UCSD-AML1 (cell line): ENCODE data around the gene CCDC201.

Source experiments
- DNase-seq: peaks from one replicate; lab custom pipeline; 2025; ENCODE audit not compliant: unreplicated experiment; lab: John Stamatoyannopoulos, UW

The CCDC201 gene

GRCh38 chr7:45873035-45873354, at the start of gene CCDC201:
Gene CCDC201, minus strand, starts transcription at chr7:45873082. Its CDS starts 75 bp downstream, at chr7:45873007.
- no peak for DNase-seq

GRCh38 chr7:45921699-45922519, 49.0 kb upstream of the CCDC201 start:
- DNase-seq, result peak; percentile 10

GRCh38 chr7:45921381-45921698, 48.5 kb upstream of the CCDC201 start:
- no peak for DNase-seq

- DNase-seq, result no peak
These were observed 47.9 kb upstream of the CCDC201 start, which contains the start of gene IGFBP3 for GRCh38 chr7:45920502-45921380. Gene IGFBP3, minus strand, starts transcription at chr7:45921272. Its CDS starts 132 bp downstream, at chr7:45921140.

- DNase-seq, result no peak
These were observed 47.1 kb upstream of the CCDC201 start for GRCh38 chr7:45919993-45920459.

GRCh38 chr7:45919231-45919784, 46.4 kb upstream of the CCDC201 start:
- no peak for DNase-seq

- DNase-seq, result no peak
These were observed 45.7 kb upstream of the CCDC201 start for GRCh38 chr7:45918556-45918955.

- DNase-seq, result peak; percentile 39
These were observed 44.8 kb upstream of the CCDC201 start for GRCh38 chr7:45917658-45918057.

GRCh38 chr7:45917064-45917463, 44.2 kb upstream of the CCDC201 start:
- no peak for DNase-seq

GRCh38 chr7:45915606-45916005, 42.7 kb upstream of the CCDC201 start:
- DNase-seq, result no peak

GRCh38 chr7:45914911-45915310, 42.0 kb upstream of the CCDC201 start:
- DNase-seq, result no peak

GRCh38 chr7:45912972-45913371, 40.1 kb upstream of the CCDC201 start:
- no peak for DNase-seq

- DNase-seq, result no peak
These were observed 38.4 kb upstream of the CCDC201 start for GRCh38 chr7:45911311-45911710.

- no peak for DNase-seq
These were observed 38.0 kb upstream of the CCDC201 start for GRCh38 chr7:45910855-45911254.

- DNase-seq, result no peak
These were observed 36.7 kb upstream of the CCDC201 start for GRCh38 chr7:45909561-45909960.

GRCh38 chr7:45902820-45903219, 29.9 kb upstream of the CCDC201 start:
- no peak for DNase-seq

- DNase-seq, result no peak
These were observed 28.7 kb upstream of the CCDC201 start for GRCh38 chr7:45901566-45901965.

- DNase-seq, result no peak
These were observed 25.3 kb upstream of the CCDC201 start for GRCh38 chr7:45898222-45898621.

GRCh38 chr7:45897042-45897690, 24.3 kb upstream of the CCDC201 start:
- DNase-seq, result no peak

GRCh38 chr7:45894665-45895062, 21.8 kb upstream of the CCDC201 start:
- no peak for DNase-seq

- no peak for DNase-seq
These were observed 21.2 kb upstream of the CCDC201 start for GRCh38 chr7:45893996-45894664.
